ENCODE data around the gene FOXA2. TPM values are rescaled to one million over a fixed set of nuclear protein-coding genes. Genes with fewer than 3 reads are reported as not detected.

Gene FOXA2
- total and polyA plus RNA-seq, 2 of the 13 experiments (the other 11 are each of a cell fraction or from before 2014, with no cell fraction given): 8.8 to 12.2 TPM

GRCh38 chr20:22576733-22577514 lies 7.4 kb downstream of the FOXA2 start (continued):
- TF ChIP-seq ZNF503 (CRISPR knock-in tag; IDR thresholded peaks at IDR 0.05) (no peak), ZNF784 (CRISPR knock-in tag; IDR thresholded peaks at IDR 0.05; ENCODE audit: borderline replicate concordance) (peak; percentile 78; the same call in 1 of the 2 replicates), ZSCAN31 (CRISPR knock-in tag; IDR thresholded peaks at IDR 0.05; ENCODE audit: low read depth) (0 out of 2 replicates have a peak, but pooled peaks have one; percentile 34), PCBP2 (optimal IDR thresholded peaks at IDR 0.05; ENCODE audit: low read depth, low read length, poor library complexity, severe bottlenecking) (no peak), ARID2 (CRISPR knock-in tag; IDR thresholded peaks at IDR 0.05; ENCODE audit: borderline replicate concordance) (0 out of 2 replicates have a peak, but pooled peaks have one; percentile 18), CHCHD3 (CRISPR knock-in tag; IDR thresholded peaks at IDR 0.05) (peak; percentile 81; the same call in 1 of the 2 replicates), MIER2 (CRISPR knock-in tag; IDR thresholded peaks at IDR 0.05) (peak; percentile 62; the same call in 1 of the 2 replicates), ZNF740 (CRISPR knock-in tag; IDR thresholded peaks at IDR 0.05) (peak; percentile 85), HES4 (CRISPR knock-in tag; IDR thresholded peaks at IDR 0.05; ENCODE audit: borderline replicate concordance) (peak; percentile 28; the same call in 1 of the 2 replicates), ZNF574 (CRISPR knock-in tag; IDR thresholded peaks at IDR 0.05) (peak; percentile 25; the same call in 1 of the 2 replicates), ZNF746 (CRISPR knock-in tag; IDR thresholded peaks at IDR 0.05) (peak; percentile 39; the same call in 1 of the 2 replicates), GZF1 (CRISPR knock-in tag; IDR thresholded peaks at IDR 0.05) (0 out of 2 replicates have a peak, but pooled peaks have one; percentile 71), RBFOX2 (IDR thresholded peaks at IDR 0.05; ENCODE audit: low read depth, low read length) (peak; percentile 74), ZNF546 (CRISPR knock-in tag; conservative IDR thresholded peaks at IDR 0.05) (no peak), ZBTB7A (CRISPR knock-in tag; IDR thresholded peaks at IDR 0.05) (peak; percentile 64), RNF2 (conservative IDR thresholded peaks at IDR 0.05; ENCODE audit: low read depth) (0 out of 2 replicates have a peak, but pooled peaks have one; percentile 39), ZNF572 (CRISPR knock-in tag; IDR thresholded peaks at IDR 0.05) (peak; percentile 61; the same call in 1 of the 2 replicates), SP2 (CRISPR knock-in tag; IDR thresholded peaks at IDR 0.05) (peak; percentile 36), DPF2 (CRISPR knock-in tag; IDR thresholded peaks at IDR 0.05; ENCODE audit: borderline replicate concordance, low read depth) (peak; percentile 21; the same call in 1 of the 2 replicates), FOXO1 (CRISPR knock-in tag; IDR thresholded peaks at IDR 0.05) (no peak), MAX (IDR thresholded peaks at IDR 0.05) (peak; percentile 53), GTF3A (CRISPR knock-in tag; conservative IDR thresholded peaks at IDR 0.05) (no peak)
